Stimulated activated CD8-positive, alpha-beta memory T cell treated with anti-CD3 and anti-CD28 coated beads, Interleukin-7, amount 100 ng/mL, for 24 hours (primary cell): Measurements from ENCODE around the gene PDS5B.
"Not testable (repeated sequence)": the region's sequence is repeated elsewhere in the genome, so short reads cannot be mapped to it uniquely, and the experiment has no call there.

Experiments
- DNase-seq: peaks from one replicate; pipeline ENCODE4 v3.0.0-alpha.2; 2020; ENCODE audit warnings: low read depth

The PDS5B gene, protein sequence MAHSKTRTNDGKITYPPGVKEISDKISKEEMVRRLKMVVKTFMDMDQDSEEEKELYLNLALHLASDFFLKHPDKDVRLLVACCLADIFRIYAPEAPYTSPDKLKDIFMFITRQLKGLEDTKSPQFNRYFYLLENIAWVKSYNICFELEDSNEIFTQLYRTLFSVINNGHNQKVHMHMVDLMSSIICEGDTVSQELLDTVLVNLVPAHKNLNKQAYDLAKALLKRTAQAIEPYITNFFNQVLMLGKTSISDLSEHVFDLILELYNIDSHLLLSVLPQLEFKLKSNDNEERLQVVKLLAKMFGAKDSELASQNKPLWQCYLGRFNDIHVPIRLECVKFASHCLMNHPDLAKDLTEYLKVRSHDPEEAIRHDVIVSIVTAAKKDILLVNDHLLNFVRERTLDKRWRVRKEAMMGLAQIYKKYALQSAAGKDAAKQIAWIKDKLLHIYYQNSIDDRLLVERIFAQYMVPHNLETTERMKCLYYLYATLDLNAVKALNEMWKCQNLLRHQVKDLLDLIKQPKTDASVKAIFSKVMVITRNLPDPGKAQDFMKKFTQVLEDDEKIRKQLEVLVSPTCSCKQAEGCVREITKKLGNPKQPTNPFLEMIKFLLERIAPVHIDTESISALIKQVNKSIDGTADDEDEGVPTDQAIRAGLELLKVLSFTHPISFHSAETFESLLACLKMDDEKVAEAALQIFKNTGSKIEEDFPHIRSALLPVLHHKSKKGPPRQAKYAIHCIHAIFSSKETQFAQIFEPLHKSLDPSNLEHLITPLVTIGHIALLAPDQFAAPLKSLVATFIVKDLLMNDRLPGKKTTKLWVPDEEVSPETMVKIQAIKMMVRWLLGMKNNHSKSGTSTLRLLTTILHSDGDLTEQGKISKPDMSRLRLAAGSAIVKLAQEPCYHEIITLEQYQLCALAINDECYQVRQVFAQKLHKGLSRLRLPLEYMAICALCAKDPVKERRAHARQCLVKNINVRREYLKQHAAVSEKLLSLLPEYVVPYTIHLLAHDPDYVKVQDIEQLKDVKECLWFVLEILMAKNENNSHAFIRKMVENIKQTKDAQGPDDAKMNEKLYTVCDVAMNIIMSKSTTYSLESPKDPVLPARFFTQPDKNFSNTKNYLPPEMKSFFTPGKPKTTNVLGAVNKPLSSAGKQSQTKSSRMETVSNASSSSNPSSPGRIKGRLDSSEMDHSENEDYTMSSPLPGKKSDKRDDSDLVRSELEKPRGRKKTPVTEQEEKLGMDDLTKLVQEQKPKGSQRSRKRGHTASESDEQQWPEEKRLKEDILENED (N-terminal part only)

DNA sequence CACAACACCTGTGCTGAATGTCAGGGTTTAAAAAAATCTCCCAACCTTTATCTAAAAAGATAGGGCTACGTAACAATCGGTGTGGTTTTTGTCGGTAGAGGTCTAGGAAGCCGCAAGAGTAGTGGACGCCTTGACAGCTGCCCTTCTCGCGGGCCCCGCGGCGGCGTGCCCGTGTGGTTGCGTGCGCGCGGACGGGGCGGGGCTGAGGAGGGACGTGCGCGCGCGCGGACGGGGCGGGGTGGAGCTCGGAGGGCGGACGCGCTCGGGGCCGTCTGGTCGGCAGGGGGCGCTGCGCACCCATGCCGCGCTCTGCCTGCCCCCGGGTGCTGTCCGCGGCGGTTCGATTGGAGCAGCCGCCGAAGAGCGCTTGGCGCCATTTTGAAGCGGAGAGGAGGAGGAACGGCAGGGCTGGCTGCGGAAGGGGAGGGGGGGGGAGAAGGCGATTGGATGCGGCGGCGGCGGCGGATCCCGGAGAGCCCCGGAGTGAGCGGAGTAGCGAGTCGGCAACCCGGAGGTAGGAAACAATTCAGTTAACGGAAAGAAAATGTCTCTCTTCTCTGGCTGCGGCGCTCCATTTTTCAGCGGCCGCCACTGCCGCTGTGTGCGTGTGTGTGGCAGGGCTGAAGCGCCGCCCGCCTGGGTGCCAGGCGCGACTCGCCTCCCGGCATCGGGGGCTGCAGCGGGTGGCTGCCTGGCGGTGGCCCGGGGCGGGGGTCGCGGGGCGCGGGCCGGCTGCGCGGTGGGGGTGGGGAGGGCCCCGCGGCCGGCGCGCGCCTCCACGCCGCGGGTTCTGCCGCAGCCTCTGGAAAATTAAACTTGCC is at the start of gene PDS5B:
TSS of gene PDS5B (plus strand) at position 373 of the 821 bp plus-strand sequence. CDS start 62,321 bp downstream, outside the sequence.
- peak; percentile 78 for DNase-seq

DNA sequence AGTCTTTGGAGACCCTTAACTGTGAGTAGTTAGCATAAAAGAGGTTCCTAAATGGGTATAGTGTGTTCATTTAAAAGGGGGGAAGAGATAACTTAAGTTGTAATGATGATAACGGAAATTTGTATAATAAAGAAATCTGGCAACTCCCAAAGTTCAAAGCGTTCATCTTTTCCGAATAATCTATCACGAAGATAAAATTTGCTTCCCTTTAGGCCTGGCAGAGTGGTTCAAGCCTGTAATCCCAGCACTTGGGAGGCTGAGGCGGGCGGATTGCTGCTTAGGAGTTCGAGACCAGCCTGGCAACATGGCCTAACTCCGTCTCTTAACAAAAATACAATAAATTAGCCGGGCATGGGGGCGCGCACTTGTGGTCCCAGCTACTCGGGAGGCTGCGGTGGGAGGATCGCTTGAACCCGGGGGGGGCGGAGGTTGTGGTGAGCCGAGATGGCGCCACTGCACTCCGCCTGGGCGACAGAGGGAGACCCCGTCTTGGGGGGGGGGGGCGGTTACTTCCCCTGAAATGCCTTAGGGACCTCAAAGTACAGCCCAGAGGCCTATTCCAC is 48.6 kb upstream of the PDS5B start:
- peak; percentile 12 for DNase-seq

DNA sequence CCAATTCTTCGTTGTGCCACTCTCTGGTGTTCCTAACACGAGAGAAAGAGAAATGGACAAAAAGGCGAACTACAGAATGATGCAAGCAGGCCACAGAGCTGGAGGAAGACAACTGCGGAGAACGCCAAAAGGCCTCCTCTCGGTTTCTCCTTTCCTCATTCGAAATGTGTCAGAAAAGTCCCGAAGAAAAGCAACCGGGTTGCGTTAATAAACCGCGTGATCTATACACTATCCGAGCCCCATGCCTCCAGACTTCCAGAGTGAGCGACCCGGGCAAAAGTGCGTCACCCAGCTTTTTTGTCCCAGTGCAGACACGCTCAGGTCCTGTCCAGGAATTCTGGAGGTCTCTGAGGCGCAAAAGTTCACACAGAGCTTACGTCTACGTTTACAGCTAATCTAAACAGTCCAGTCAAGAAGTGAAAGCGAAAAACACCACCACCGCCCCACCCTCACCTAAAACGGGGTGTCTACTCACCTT is 48.1 kb upstream of the PDS5B start:
- DNase-seq = no peak

DNA sequence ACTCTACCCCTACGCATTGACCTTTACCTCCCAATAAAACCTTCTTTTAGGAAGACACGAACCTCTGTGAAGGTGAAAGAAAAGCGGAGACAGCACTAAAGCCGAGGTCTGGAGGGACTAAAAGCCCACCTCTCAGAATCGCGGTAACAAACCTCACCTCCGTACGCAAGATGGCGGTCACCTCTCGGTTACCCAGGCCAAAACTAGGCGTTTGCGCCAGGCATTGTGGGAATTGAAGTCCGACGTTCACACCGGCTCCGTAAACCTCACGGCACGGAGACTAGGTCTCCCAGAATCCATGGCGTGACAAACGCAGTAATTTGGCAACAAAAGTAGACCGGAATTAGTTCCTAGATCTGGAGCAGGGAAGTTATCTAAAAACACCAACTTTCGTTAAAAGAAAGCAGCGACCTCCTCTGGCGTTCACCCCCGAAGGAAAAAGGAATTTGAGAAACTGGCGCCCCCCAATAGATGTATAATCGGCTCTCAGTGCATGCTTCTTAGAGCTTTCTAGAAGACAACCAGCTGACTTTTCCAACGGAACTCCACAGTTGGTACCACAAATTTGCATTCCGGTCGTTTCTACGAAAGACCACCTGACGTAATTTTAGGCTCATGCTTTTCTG is 47.5 kb upstream of the PDS5B start, which contains the start of gene N4BP2L2:
TSS of gene N4BP2L2 (minus strand) at position 175 of the 626 bp plus-strand sequence. CDS start 1,768 bp downstream, outside the sequence.
- DNase-seq = peak; percentile 80

DNA sequence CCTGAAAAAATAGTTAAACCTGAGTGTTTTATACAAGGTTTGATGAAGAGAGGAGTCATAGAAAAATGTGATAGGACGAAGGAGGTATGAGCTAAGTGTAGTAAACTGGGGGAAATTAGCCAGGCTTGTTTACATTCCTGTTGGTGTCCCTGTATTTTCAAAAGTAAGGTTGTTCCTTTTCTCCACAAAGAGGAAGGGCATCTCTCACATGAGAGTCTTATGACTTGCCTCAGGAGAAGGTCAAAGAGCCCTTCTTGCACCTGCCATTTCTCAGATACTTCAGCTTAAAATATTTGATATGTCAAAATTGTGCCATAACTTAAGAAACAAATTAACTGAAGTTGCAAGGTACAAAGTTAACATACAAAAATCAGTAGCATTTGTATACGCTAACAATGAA is 44.0 kb upstream of the PDS5B start:
- no peak for DNase-seq

DNA sequence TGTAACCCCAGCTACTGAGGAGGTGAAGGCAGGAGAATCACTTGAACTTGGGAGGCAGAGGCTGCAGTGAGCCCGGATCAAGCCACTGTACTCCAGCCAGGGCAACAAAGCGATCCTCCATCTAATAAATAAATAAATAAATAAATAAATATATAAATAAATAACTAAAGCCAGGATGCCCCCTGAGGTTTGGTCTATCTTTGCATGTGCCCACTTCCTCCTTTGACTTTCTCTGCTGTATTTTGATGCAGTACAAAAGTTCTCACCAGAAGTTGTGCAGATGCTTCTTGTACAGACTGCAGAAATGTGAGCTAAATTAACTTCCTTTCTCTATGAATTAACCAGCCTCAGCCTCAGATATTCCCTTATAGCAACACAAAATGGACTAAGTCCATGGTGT is 41.2 kb upstream of the PDS5B start:
- DNase-seq = no peak

DNA sequence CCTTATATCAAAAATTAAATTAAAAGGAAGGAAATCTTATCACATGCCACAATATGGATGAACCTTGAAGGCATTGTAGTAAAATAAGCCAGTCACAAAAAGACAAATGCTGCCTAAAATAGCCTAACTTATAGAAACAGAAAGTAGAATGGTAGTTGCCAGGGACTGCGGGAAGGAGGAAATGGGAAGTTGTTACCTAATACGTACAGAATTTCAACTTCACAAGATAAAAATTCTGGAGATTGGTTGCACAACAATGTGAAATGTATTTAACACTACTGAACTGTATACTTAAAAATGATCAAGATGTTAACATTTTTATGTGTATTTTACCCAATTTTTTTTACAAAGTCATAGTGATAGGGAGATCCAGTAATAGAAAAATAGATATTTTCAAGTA is 37.4 kb upstream of the PDS5B start:
- no peak for DNase-seq

DNA sequence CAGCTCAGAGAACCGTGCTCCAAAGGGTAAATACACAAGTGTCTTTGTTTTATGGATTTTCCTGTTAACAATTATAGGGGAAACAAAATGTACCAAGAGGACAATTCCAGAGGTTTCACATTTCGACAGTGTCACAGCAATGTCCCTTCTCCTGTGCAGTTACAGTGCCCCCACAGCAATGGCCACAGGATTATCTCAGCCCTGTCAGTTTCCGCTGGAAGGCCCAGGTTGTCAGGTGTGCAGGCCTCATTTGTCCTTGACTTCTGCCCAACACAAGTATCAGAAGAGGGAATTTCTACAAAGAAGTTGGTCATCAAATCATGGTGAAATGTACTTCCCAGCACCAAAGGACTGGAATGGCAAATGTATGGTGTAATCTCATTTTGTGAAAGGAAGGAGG is 36.5 kb upstream of the PDS5B start:
- no peak for DNase-seq

DNA sequence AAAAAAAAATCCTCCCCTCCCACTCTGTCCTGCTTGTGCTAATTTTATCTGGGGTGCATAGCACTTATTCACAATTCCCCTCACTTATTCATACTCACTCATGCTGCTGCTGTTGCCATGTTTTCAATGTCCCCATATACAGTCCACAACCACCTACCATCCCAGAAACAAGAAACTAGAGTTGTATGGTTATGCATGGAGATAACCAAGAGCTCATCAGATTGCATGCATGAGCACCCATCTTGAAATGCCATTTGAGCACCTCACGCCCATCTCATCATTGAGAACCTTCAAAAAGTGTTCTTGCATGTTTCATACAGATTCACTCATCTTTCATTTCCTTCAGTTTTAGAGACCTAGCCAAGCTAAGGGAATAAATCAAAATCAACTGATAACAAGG is 32.5 kb upstream of the PDS5B start:
- DNase-seq = no peak

DNA sequence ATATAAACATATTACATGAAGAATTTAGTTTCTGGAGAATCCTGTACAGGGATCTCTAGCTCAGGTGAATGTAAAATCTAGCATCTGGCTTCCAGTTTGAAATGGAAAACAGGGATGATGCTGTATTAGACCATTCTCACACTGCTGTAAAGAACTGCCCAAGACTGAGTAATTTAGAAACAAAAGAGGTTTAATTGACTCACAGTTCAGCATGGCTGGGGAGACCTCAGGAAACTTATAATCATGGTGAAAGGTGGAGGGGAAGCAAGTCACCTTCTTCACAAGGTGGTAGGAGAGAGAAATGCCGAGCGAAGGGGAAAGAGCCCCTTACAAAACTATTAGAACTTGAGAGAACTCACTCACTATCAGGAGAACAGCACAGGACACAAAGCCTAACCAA is 30.6 kb upstream of the PDS5B start:
- no peak for DNase-seq

DNA sequence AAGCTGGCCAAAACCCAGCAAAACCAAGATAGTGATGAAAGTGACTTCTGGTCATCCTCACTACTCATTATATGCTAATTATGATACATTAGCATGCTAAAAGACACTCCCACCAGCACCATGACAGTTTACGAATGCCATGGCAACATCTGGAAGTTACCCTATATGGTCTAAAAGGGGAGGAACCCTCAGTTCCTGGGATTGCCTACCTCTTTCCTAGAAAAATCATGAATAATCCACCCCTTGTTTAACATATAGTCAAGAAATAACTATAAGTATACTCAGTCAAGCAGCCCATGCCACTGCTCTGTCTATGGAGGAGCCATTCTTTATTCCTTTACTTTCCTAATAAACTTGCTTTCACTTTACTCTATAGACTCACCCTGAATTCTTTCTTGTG is 25.4 kb upstream of the PDS5B start:
- not testable (repeated sequence) for DNase-seq

DNA sequence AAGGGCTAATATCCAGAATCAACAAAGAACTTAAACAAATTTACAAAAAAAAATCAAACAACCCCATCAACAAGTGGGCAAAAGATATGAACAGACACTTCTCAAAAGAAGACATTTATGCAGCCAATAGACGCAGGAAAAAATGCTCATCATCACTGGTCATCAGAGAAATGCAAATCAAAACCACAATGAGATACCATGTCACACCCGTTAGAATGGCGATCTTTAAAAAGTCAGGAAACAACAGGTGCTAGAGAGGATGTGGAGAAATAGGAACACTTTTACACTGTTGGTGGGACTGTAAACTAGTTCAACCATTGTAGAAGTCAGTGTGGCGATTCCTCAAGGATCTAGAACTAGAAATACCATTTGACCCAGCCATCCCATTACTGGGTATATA is 10.6 kb upstream of the PDS5B start:
- DNase-seq = not testable (repeated sequence)

DNA sequence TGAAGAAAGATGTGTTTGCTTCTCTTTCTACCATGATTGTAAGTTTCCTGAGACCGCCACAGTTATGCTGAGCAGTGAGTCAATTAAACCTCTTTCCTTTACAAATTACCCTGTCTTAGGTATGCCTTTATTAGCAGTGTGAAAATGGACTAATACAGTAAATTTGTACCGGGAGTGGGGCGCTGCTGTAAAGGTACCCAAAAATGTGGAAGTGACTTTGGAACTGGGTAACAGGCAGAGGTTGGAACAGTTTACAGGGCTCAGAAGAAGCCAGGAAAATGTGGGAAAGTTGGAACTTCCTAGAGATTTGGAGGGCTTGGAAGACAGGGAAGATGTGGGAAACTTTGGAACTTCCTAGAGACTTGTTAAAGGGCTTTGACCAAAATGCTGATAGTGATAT is 9.2 kb upstream of the PDS5B start:
- no peak for DNase-seq

DNA sequence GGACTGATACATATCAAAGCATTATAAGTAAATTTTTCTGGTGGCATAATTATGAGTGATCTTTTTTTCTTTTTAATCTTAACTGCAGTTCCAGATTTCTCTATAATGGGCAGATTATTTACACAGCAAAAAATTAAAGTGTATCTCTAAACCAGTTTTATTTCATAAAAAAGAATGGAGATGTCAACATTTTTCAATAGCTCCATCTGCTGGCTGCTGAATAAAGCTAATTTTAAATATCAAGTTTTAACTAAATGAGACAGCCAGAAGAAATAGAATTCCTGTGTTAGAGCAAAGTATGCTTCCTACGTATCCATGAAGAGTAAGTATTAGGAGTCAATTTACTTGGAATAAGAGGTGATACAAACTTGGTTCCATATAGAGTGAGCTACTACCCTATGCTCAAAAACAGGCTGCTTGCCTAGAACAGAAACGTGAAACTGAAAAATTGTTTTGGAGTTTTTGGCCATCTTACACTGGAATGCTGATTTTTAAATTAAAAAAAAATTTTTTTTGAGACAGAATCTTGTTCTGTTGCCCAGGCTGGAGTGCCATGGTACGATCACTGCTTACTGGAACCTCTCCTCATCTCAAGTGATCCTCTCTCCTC is 5.0 kb upstream of the PDS5B start:
- DNase-seq = no peak

DNA sequence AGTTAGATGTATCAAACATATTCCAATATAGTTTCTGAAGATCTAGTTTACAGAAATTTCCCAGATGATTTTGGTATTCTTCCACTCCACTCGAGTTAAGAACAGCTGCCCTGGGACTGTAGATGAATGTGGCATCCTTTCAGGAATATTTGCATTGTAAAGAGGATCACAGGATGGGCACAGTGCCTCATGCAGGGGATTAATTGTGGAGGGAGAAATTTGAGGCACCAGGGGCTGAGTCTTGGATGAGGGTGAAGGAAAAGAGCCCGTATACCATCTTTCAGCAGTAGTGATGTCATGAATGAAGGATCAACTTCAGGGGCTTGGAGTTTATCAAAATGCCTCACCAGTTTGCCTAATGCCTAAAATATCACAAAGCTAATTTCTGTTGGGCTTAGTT is 4.0 kb upstream of the PDS5B start:
- DNase-seq = no peak

DNA sequence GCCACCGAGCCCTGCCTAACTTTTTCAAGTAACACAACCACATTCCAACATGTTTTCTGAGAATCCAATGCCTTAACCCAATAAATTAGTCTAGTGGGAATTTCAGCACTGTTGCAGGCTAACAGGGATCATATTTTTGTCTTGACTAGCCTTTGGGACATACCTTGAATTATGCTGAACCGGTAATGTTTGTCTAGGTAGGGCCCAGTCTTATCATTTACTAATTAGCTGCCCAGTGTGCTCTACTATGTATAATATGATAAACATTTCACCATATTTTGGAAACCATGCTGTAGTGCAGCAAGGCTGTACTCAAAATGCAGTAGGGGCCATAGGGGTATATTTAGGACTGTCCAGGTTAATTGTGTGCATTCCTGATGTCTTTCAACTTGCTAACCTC is 3.3 kb upstream of the PDS5B start:
- DNase-seq = no peak

DNA sequence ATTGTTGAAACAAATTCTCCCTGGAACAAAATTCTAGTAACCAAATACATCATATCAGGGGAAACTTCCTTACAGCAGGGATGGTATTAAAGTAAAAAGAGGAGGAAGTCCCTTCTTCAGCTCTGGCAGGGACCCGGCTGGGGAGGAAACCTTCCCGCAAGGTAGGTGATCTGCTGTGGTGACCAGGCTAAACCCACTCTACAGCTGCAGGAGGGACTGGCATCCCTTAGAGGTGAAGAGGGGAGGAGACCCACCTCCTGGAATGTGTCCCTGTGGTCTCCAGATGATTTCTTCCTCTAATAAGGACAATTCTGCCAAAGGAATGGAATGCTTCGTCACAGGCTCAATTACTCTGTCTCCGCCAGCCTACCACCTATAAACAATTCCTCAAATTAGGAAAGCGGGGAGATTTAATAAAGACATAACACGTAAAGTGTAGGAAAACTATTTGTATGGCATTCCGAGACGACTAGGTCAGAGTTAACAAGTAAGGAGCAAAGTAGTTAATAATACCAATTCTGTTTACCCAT is 637 bp upstream of the PDS5B start:
- no peak for DNase-seq

DNA sequence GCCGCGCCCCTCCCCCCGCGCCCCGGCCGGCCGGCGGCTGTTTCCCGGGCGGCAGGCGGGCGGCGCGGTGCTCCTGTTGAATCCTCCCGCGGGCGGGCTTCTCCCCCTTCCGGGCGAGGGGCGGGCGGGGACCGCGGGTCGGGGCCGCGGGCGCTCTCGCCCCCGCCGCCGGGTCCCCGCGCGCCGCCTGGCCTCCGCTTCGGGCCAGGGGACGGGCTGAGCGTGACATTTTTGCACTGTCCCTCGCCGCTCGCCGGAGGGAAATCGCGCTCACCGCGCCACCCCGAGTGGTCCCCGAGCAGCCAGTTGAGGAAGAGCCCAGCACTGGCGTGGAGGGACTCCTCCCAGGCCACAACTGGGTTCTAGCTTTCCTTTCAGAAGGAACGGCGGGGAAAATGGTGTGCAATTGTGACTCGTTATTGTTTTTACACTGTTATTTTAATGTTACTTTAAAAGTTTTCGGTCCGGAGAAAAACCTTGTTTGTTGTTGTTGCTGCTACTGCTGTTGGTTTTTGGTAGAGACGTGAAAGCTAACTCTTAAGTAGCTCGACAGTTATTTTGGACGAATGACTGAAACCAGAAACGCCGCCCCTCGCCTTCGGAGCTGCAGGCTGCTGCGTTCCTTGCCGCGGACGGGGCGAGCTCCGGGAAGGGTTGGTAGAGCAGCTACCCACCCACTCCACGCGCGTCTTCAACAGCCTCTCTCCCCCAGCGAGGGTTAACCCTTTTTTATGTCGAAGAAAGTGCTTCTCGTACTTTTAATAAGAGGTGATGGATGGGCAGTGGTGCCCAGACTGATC is 959 bp downstream of the PDS5B start:
- DNase-seq = peak; percentile 24

DNA sequence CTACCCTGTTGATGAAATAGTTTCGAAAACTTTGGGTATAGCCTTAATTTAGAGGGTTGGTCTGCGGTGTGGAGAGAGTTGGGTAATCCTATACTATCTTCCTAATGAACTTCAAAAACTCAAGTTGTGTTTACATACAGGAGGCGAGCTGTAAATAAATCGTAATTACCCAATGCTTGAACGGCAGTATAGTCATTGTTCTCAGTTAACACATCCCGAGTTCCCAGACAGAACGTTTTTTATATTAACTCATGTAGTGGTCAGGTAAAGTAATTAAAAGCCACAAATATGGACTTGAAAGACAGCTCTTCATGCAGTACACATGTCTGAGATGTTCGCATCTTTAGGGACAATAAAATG is 1.5 kb downstream of the PDS5B start:
- DNase-seq = no peak
